Panc1 (cell line): ENCODE measurements around the gene SRCAP. TPM values are rescaled to one million over a fixed set of nuclear protein-coding genes. Genes with fewer than 3 reads are reported as not detected.

ENCODE experiments used
- ATAC-seq: fragments of 200-7000 bp; cut with Tn5 transposase; 2 replicates; pipeline ENCODE4 v1.9.1; 2020; ENCODE audit warnings: mild to moderate bottlenecking, moderate library complexity
- BruUV-seq: library from RNA; stranded (reverse); fragments of 400-500 nt; replicated peaks from 2 replicates; lab custom pipeline; 2021; lab: Mats Ljungman, UMichigan
- CTCF ChIA-PET: fragments of 300-600 bp; sonication (Branson Sonifier 250); formaldehyde crosslinking; loops from one replicate; lab custom pipeline; 2022; ENCODE audit warnings: antibody characterized with exemption; lab: Charles Lee
- POLR2A ChIA-PET: fragments of 300-600 bp; sonication (Branson Sonifier 250); formaldehyde crosslinking; loops from one replicate; lab custom pipeline; 2022; ENCODE audit warnings: antibody characterized with exemption; lab: Charles Lee
- DNase-seq: peaks from one replicate; pipeline ENCODE4 v3.0.0-alpha.2; 2010; ENCODE audit warnings: low read depth, low spot score
- H3K27ac ChIP-seq: 2 replicates; pipeline ENCODE4 v1.5.1; 2011; ENCODE audit warnings: mild to moderate bottlenecking, low read length, inconsistent platforms
- H3K27me3 ChIP-seq: fragments of 200-500 bp; sonication (Bioruptor generic); 2 replicates; pipeline ENCODE4 v1.6.0; 2014; ENCODE audit warnings: low read length, inconsistent platforms; ENCODE audit not compliant: control insufficient read depth, insufficient read depth
- H3K36me3 ChIP-seq: fragments of 200-500 bp; sonication (Bioruptor generic); 2 replicates; pipeline ENCODE4 v1.5.1; 2014; ENCODE audit warnings: inconsistent platforms, mild to moderate bottlenecking, low read length, moderate library complexity; ENCODE audit not compliant: control insufficient read depth, insufficient read depth
- H3K4me1 ChIP-seq: 2 replicates; pipeline ENCODE4 v1.5.1; 2011; ENCODE audit warnings: inconsistent platforms, mild to moderate bottlenecking, low read length, moderate library complexity; ENCODE audit not compliant: control insufficient read depth, insufficient read depth
- H3K4me3 ChIP-seq, 2 experiments: 2 replicates each; pipeline ENCODE4 v1.5.1; 2011 to 2012; ENCODE audit warnings: low read depth in 2 of 2, low read length in 2 of 2, mild to moderate bottlenecking in 2 of 2, inconsistent platforms in 1 of 2, moderate library complexity in 1 of 2
- H3K9me3 ChIP-seq: fragments of 200-500 bp; sonication (Bioruptor generic); 2 replicates; pipeline ENCODE4 v1.5.1; 2014; ENCODE audit warnings: low read depth, mild to moderate bottlenecking, inconsistent platforms, low read length, moderate library complexity; ENCODE audit not compliant: control insufficient read depth, insufficient read depth
- POLR2AphosphoS5 ChIP-seq: IDR thresholded peaks from 2 replicates; pipeline ENCODE4 v1.6.1; 2012; ENCODE audit warnings: mild to moderate bottlenecking, low read depth, low read length, moderate library complexity
- SIN3A ChIP-seq: IDR thresholded peaks from 2 replicates; pipeline ENCODE4 v1.6.1; 2012; ENCODE audit warnings: low read depth, mild to moderate bottlenecking, low read length, moderate library complexity, borderline replicate concordance; ENCODE audit not compliant: insufficient read depth
- TCF7L2 ChIP-seq: IDR thresholded peaks from 2 replicates; pipeline ENCODE4 v1.6.1; 2011; ENCODE audit warnings: mild to moderate bottlenecking, low read depth, low read length, inconsistent platforms
- in situ Hi-C: cut with HindIII; loops from 2 replicates; pipeline ENCODE4 v1.10.0; 2016; ENCODE audit warnings: low sequenced_read_pairs, low pct_unique_long_range_greater_than_20kb
- intact Hi-C: fragments of 100-400 bp; cut with micrococcal nuclease; formaldehyde crosslinking; loops from one replicate; pipeline ENCODE4 v1.10.0; 2022; ENCODE audit not compliant: unreplicated experiment
- total RNA-seq: library from RNA; stranded (reverse); gene quantifications from one replicate; pipeline ENCODE4 v1.2.1, GENCODE V29; 2021; ENCODE audit not compliant: unreplicated experiment
- TF ChIP-seq, protein P1 (sequence below): fragments of 450-650 bp; IDR thresholded peaks from 2 replicates; pipeline ENCODE4 v1.5.1; 2017; ENCODE audit warnings: mild to moderate bottlenecking
- TF ChIP-seq, protein P2 (sequence below), 2 experiments: IDR thresholded peaks; 2 replicates each; pipeline ENCODE4 v1.6.1; 2011 to 2012; ENCODE audit warnings: low read depth in 2 of 2, control low read depth in 1 of 2, low read length in 1 of 2, mild to moderate bottlenecking in 1 of 2, moderate library complexity in 1 of 2; ENCODE audit not compliant: insufficient read depth in 1 of 2

SRCAP gene
- total RNA-seq, 1 experiment from 2014 or later, result 73.6 TPM

DNA sequence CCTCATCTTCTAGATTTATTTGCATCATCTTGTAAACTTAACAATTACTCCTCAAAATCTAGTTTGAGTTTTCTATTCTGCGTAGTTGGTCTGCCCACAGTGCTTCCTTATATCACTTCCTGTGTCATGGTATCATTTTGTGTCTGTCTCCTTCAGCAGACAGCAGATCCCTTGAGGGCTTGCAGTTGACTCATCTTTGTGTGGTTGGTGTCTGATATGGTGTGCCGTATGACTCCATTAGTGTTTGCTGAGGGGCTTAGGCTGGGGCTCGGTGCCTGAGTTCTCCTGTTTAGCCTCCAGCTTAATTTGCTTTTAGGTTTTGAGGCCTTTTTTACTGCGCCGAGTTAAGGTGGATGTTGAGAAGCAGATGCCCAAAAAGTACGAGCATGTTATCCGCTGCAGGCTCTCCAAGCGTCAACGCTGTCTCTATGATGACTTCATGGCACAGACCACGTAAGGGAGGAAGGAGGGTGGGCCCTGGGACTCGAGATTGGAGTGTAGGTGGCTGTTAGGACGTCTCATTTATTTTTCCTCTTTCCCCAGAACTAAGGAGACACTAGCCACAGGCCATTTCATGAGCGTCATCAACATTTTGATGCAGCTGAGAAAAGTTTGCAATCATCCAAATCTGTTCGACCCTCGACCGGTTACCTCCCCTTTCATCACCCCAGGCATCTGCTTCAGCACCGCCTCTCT, 16.9 kb downstream of the SRCAP start:
- in situ Hi-C loops (no loop called here), intact Hi-C loops (no loop called here)
- Histone ChIP-seq H3K9me3 (no peaks in the 10 kb centered on the region), H3K27ac (no peak overlapping the region), H3K4me1 (no peaks in the 10 kb centered on the region), H3K27me3 (no peaks in the 10 kb centered on the region), H3K4me3 (no peak overlapping the region), H3K36me3 (peaks cover 45% of the 10 kb centered on the region)
- BruUV-seq, result no TSS peak
- ATAC-seq, result no peak
- TF ChIP-seq POLR2AphosphoS5 (no peak), SIN3A (no peak), TCF7L2 (no peak)
- DNase-seq, result no peak
- CTCF ChIA-PET, result no interaction called here
- POLR2A ChIA-PET, result no interaction called here

DNA sequence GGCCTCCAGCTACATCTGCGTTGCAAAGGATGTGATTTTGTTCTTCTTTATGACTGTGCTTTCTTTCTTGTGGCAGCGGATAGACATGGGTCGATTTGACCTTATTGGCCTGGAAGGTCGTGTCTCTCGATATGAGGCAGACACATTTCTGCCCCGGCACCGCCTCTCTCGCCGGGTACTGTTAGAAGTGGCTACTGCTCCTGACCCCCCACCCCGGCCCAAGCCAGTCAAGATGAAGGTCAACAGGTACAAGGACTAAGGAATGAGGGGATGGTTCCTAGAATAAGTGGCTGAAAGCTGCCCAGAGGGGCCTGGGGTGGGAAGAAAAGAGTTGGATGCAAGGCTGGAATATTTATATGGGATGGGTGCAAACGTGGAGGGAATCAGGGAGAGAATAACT, 21.1 kb downstream of the SRCAP start:
- intact Hi-C loops, result no loop called here
- POLR2A ChIA-PET, result no interaction called here
- no peak for ATAC-seq
- CTCF ChIA-PET, result no interaction called here
- TF ChIP-seq, protein P1, sequence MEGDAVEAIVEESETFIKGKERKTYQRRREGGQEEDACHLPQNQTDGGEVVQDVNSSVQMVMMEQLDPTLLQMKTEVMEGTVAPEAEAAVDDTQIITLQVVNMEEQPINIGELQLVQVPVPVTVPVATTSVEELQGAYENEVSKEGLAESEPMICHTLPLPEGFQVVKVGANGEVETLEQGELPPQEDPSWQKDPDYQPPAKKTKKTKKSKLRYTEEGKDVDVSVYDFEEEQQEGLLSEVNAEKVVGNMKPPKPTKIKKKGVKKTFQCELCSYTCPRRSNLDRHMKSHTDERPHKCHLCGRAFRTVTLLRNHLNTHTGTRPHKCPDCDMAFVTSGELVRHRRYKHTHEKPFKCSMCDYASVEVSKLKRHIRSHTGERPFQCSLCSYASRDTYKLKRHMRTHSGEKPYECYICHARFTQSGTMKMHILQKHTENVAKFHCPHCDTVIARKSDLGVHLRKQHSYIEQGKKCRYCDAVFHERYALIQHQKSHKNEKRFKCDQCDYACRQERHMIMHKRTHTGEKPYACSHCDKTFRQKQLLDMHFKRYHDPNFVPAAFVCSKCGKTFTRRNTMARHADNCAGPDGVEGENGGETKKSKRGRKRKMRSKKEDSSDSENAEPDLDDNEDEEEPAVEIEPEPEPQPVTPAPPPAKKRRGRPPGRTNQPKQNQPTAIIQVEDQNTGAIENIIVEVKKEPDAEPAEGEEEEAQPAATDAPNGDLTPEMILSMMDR, result no peak
- TF ChIP-seq TCF7L2 (no peak), POLR2AphosphoS5 (no peak), SIN3A (no peak)
- TF ChIP-seq, protein P2, sequence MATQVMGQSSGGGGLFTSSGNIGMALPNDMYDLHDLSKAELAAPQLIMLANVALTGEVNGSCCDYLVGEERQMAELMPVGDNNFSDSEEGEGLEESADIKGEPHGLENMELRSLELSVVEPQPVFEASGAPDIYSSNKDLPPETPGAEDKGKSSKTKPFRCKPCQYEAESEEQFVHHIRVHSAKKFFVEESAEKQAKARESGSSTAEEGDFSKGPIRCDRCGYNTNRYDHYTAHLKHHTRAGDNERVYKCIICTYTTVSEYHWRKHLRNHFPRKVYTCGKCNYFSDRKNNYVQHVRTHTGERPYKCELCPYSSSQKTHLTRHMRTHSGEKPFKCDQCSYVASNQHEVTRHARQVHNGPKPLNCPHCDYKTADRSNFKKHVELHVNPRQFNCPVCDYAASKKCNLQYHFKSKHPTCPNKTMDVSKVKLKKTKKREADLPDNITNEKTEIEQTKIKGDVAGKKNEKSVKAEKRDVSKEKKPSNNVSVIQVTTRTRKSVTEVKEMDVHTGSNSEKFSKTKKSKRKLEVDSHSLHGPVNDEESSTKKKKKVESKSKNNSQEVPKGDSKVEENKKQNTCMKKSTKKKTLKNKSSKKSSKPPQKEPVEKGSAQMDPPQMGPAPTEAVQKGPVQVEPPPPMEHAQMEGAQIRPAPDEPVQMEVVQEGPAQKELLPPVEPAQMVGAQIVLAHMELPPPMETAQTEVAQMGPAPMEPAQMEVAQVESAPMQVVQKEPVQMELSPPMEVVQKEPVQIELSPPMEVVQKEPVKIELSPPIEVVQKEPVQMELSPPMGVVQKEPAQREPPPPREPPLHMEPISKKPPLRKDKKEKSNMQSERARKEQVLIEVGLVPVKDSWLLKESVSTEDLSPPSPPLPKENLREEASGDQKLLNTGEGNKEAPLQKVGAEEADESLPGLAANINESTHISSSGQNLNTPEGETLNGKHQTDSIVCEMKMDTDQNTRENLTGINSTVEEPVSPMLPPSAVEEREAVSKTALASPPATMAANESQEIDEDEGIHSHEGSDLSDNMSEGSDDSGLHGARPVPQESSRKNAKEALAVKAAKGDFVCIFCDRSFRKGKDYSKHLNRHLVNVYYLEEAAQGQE (IDR thresholded peaks at IDR 0.05; ENCODE audit: insufficient read depth in 1 of 2, low read depth in 2 of 2, low read length in 1 of 2), result no peak
- in situ Hi-C loops, result no loop called here
- no peak overlapping the region for H3K27ac ChIP-seq
- no peak for DNase-seq
- no peaks in the 10 kb centered on the region for H3K4me1 ChIP-seq
- H3K4me3 ChIP-seq, result no peak overlapping the region
- no TSS peak for BruUV-seq
- H3K27me3 ChIP-seq, result no peaks in the 10 kb centered on the region
- H3K36me3 ChIP-seq, result peaks cover 36% of the 10 kb centered on the region
- no peaks in the 10 kb centered on the region for H3K9me3 ChIP-seq

DNA sequence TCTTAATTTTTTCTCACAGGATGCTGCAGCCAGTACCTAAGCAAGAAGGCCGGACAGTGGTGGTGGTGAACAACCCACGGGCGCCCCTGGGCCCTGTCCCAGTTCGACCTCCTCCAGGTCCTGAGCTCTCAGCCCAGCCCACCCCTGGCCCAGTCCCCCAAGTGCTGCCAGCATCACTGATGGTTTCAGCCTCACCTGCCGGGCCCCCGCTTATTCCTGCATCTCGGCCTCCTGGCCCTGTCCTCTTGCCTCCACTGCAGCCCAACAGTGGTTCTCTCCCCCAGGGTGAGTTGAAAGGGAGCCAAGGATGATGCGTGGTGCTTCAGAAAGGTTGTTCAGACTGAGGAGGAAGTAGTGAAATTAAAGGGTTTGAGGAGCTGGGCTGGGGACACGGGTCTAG, 21.7 kb downstream of the SRCAP start:
- in situ Hi-C loops, result no loop called here
- Histone ChIP-seq H3K36me3 (peaks cover 38% of the 10 kb centered on the region), H3K9me3 (no peaks in the 10 kb centered on the region), H3K4me1 (no peaks in the 10 kb centered on the region), H3K27me3 (no peaks in the 10 kb centered on the region), H3K4me3 (no peak overlapping the region), H3K27ac (no peak overlapping the region)
- intact Hi-C loops, result no loop called here
- CTCF ChIA-PET, result no interaction called here
- TF ChIP-seq, protein P2 (IDR thresholded peaks at IDR 0.05; ENCODE audit: insufficient read depth in 1 of 2, low read depth in 2 of 2, low read length in 1 of 2), result no peak
- no peak for TF ChIP-seq TCF7L2
- TF ChIP-seq POLR2AphosphoS5, result no peak
- TF ChIP-seq, protein P1, result no peak
- no peak for TF ChIP-seq SIN3A
- ATAC-seq, result no peak
- POLR2A ChIA-PET, result no interaction called here
- BruUV-seq, result no TSS peak
- DNase-seq, result no peak
